Esophagus muscularis mucosa (tissue), 4 donors: Measurements from ENCODE around the gene DDX59. TPM values are rescaled to one million over a fixed set of nuclear protein-coding genes. Genes with fewer than 3 reads are reported as not detected.
A peak's percentile ranks its signal among the peaks of the same experiment; 100 is the strongest.

Experiments
- DNase-seq: peaks from one replicate; pipeline ENCODE4 v3.0.0-alpha.2; 2017; ENCODE audit errors: extremely low spot score
- H3K27ac ChIP-seq, 4 donors: fragments of 200-600 bp; sonication (generic); replicated peaks in 1 of 4; 1 replicate in 3 of 4; 2 replicates in 1 of 4; pipeline ENCODE4 v1.5.1; 2016 to 2019; ENCODE audit warnings: mild to moderate bottlenecking in 1 of 4
- H3K27me3 ChIP-seq, 4 donors: fragments of 200-600 bp; sonication (generic); one replicate each; pipeline versions ENCODE4 v1.5.1 to v1.6.0; 2016 to 2019
- H3K36me3 ChIP-seq, 4 donors: fragments of 200-600 bp; sonication (generic); one replicate each; pipeline ENCODE4 v1.5.1; 2016 to 2019
- H3K4me1 ChIP-seq, 4 donors: fragments of 200-600 bp; sonication (generic); one replicate each; pipeline ENCODE4 v1.5.1; 2016 to 2019
- H3K4me3 ChIP-seq, 4 donors: fragments of 200-600 bp; sonication (generic); 1 replicate in 2 of 4; 2 replicates in 2 of 4; pipeline ENCODE4 v1.5.1; 2016 to 2019; ENCODE audit warnings: mild to moderate bottlenecking in 4 of 4, moderate library complexity in 1 of 4
- H3K9me3 ChIP-seq, 4 donors: fragments of 200-600 bp; sonication (generic); 1 replicate in 3 of 4; 2 replicates in 1 of 4; pipeline ENCODE4 v1.5.1; 2016 to 2019
- EP300 ChIP-seq: sonication (generic); formaldehyde crosslinking; IDR thresholded peaks from one replicate; pipeline ENCODE4 v1.6.1; 2017; ENCODE audit warnings: antibody characterized with exemption
- POLR2A ChIP-seq: fragments of 450-650 bp; IDR thresholded peaks from one replicate; pipeline ENCODE4 v1.6.1; 2017; ENCODE audit warnings: antibody characterized with exemption, moderate library complexity, mild to moderate bottlenecking, low read depth
- POLR2AphosphoS5 ChIP-seq, 2 donors: sonication (generic); formaldehyde crosslinking; IDR thresholded peaks; one replicate each; pipeline ENCODE4 v1.6.1; 2017; ENCODE audit warnings: antibody characterized with exemption in 2 of 2
- WGBS: methylation state at CpG from one replicate; pipeline ENCODE4 v1.1.5; 2018; 5-methylcytosine and 5-hydroxymethylcytosine counted together
- intact Hi-C: fragments of 100-400 bp; cut with DNase I; formaldehyde crosslinking; loops from one replicate; pipeline ENCODE4 v1.15.1; 2023
- total RNA-seq, 4 donors: library from RNA; depleted of rRNA; stranded (reverse); fragments of >200 nt; gene quantifications; one replicate each; pipeline versions ENCODE4 v1.1.0 to v1.2.1, GENCODE V29; 2016
- TF ChIP-seq, protein P1 (sequence below), 3 experiments: fragments of 200-600 bp in 2 of 3; fragments of 450-650 bp in 1 of 3; sonication (generic) in 2 of 3; IDR thresholded peaks; one replicate each; pipeline ENCODE4 v1.5.1; 2017 to 2019; ENCODE audit warnings: antibody characterized with exemption in 3 of 3, mild to moderate bottlenecking in 2 of 3, moderate library complexity in 1 of 3

DDX59 gene
- total RNA-seq, 4 donors from 2014 or later, result 18.1 to 30.0 (median 21.7) TPM

DNA sequence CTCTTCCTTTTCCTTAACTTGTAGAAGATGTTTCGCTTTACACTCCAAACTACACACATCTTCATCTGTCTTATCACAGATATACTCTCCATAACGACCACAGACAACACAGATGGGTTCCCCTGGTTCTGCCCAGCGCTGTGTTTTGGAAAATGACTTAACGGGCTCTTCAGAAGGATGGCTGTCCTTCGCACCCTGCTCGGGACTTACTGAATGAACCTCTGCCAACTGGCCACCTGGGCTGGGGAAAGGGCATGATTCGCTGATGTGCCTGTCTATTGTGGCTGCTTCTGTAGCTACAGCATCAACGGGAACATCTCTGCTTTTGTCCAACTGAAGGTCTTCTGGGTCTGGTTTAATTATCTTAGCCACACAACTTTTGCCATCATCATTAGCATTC lies 3.4 kb downstream of the DDX59 start:
- Histone ChIP-seq H3K4me3 (no peak overlapping the region), H3K9me3 (no peaks in the 10 kb centered on the region), H3K36me3 (peaks cover 19 to 49% (median 29%) of the 10 kb centered on the region in 4 donors), H3K27me3 (no peaks in the 10 kb centered on the region), H3K27ac (peak overlapping the region in 1 of 4 donors; percentile 57), H3K4me1 (peaks cover 18 to 50% (median 45%) of the 10 kb centered on the region in 4 donors)
- TF ChIP-seq, protein P1, sequence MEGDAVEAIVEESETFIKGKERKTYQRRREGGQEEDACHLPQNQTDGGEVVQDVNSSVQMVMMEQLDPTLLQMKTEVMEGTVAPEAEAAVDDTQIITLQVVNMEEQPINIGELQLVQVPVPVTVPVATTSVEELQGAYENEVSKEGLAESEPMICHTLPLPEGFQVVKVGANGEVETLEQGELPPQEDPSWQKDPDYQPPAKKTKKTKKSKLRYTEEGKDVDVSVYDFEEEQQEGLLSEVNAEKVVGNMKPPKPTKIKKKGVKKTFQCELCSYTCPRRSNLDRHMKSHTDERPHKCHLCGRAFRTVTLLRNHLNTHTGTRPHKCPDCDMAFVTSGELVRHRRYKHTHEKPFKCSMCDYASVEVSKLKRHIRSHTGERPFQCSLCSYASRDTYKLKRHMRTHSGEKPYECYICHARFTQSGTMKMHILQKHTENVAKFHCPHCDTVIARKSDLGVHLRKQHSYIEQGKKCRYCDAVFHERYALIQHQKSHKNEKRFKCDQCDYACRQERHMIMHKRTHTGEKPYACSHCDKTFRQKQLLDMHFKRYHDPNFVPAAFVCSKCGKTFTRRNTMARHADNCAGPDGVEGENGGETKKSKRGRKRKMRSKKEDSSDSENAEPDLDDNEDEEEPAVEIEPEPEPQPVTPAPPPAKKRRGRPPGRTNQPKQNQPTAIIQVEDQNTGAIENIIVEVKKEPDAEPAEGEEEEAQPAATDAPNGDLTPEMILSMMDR (IDR thresholded peaks at IDR 0.05), result no peak
- WGBS, result 75% methylated on average over 8 of the region's 8 CpGs
- intact Hi-C loops, result loop anchor here (5.0 kb wide), 2 partner anchors 44 to 136 kb away; partner anchors contain the start of gene KIF14
- DNase-seq, result no peak

DNA sequence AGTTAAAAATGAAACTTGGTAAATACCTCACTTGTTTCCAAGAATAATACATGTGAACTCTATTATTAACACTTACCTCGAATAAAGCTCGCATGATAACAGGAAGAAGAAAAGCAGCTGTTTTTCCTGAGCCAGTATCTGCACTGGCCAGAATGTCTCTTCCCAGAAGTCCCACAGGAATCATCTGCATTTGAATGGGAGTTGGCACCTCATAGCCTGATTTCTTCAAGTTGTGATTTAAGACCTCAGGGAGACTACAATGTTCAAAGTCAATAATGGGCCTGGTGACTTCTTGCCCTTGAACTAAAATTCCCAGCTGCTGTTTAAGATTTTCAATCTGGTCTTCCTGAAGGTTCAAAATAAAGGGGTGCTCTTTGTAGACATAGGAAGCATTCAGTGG lies 3.8 kb downstream of the DDX59 start:
- DNase-seq, result no peak
- Histone ChIP-seq H3K4me3 (no peak overlapping the region), H3K27me3 (no peaks in the 10 kb centered on the region), H3K36me3 (peaks cover 19 to 54% (median 31%) of the 10 kb centered on the region in 4 donors), H3K27ac (peak overlapping the region in 1 of 4 donors; percentile 57), H3K9me3 (no peaks in the 10 kb centered on the region), H3K4me1 (peaks cover 18 to 49% (median 40%) of the 10 kb centered on the region in 4 donors)
- TF ChIP-seq POLR2AphosphoS5 (IDR thresholded peaks at IDR 0.05) (no peak), POLR2A (no peak), EP300 (no peak)
- TF ChIP-seq, protein P1 (IDR thresholded peaks at IDR 0.05), result no peak
- intact Hi-C loops, result loop anchor here (5.0 kb wide), 2 partner anchors 44 to 136 kb away; partner anchors contain the start of gene KIF14
- WGBS, result 26% methylated on average over 2 of the region's 2 CpGs

DNA sequence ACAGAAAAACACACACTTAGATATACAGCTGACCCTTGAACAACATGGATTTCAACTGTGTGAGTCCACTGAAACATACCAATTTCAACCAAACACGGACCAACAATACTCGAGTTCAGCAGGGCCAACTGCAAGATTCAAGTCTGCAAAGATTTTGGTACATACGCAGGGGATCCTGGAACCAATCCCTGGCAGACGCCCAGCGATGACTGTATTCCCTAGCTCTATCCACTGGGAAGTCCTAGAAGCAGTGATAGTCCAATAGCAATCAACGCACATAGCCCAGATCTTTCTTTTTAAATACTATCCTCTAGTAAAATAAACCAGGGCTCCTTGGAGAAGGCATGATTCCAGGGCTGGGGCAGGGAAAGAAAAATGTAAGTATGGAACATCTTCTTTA lies 9.0 kb downstream of the DDX59 start:
- intact Hi-C loops, result no loop called here
- DNase-seq, result no peak
- TF ChIP-seq, protein P1 (IDR thresholded peaks at IDR 0.05), result no peak
- TF ChIP-seq EP300 (no peak), POLR2A (no peak), POLR2AphosphoS5 (IDR thresholded peaks at IDR 0.05) (no peak)

DNA sequence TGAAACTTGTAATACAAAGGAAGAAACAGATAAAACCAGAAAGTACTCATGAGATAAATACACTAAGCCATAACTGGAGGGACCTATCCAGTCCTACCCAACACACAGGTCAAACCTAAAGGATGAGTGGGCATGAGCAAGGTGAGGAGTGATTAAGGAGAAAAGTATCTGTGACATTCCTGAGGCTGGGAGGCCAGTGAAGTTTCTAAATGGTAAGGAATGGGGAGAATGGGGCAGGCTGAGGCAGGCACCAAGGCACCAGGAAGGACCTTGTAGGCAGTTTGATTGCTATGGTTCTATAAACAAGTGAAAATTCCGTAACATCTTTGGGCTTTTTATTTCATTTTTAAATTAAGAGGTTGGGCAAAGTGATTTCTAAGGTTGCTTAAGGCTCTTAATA lies 10.4 kb downstream of the DDX59 start:
- Histone ChIP-seq H3K4me1 (peaks cover 0 to 13% (median 7%) of the 10 kb centered on the region in 4 donors), H3K27me3 (no peaks in the 10 kb centered on the region), H3K27ac (no peak overlapping the region), H3K4me3 (no peak overlapping the region), H3K36me3 (peaks cover 40 to 99% (median 73%) of the 10 kb centered on the region in 4 donors), H3K9me3 (no peaks in the 10 kb centered on the region)
- TF ChIP-seq EP300 (no peak), POLR2AphosphoS5 (IDR thresholded peaks at IDR 0.05) (no peak), POLR2A (no peak)
- TF ChIP-seq, protein P1 (IDR thresholded peaks at IDR 0.05), result no peak
- WGBS, result 96% methylated on average over 1 of the region's 1 CpG
- DNase-seq, result no peak
- intact Hi-C loops, result no loop called here

More for the DNA sequence above, 9.0 kb downstream of the DDX59 start:
- H3K4me3 ChIP-seq, result no peak overlapping the region
- H3K36me3 ChIP-seq, result peaks cover 46 to 98% (median 66%) of the 10 kb centered on the region in 4 donors
- H3K27me3 ChIP-seq, result no peaks in the 10 kb centered on the region
- H3K4me1 ChIP-seq, result peaks cover 2 to 26% (median 13%) of the 10 kb centered on the region in 4 donors
- no peak overlapping the region for H3K27ac ChIP-seq
- no peaks in the 10 kb centered on the region for H3K9me3 ChIP-seq
- 80% methylated on average over 6 of the region's 6 CpGs for WGBS
